Measurements from ENCODE around the gene DSCAM. TPM values are rescaled to one million over a fixed set of nuclear protein-coding genes. Genes with fewer than 3 reads are reported as not detected.

Gene DSCAM
- total RNA-seq, 8 experiments from 2014 or later: 0.05 to 8.7 (median 4.4) TPM

GRCh38 chr21:40385883-40386282 lies 461.1 kb downstream of the DSCAM start:
- H3K27ac ChIP-seq: no peak overlapping the region
- WGBS, 10 experiments: 23 to 99% (median 84%) methylated on average over 3 to 6 of the region's 6 CpGs
- in situ Hi-C loops (cut with MboI; ENCODE audit: low pct_unique_long_range_greater_than_20kb in 2 of 9, low sequenced_read_pairs in 9 of 9, unreplicated experiment in 9 of 9): loop anchor here in 1 of 9 experiments (10.0 kb wide), 1 partner anchor 231 kb away; no protein-coding TSS in a partner anchor
- ATAC-seq (replicated peaks in 6 of 8): no peak
- no peak overlapping the region for H3K4me3 ChIP-seq
- peaks cover 0 to 8% of the 10 kb centered on the region in 2 donors for H3K4me1 ChIP-seq (replicated peaks in 1 of 2)

GRCh38 chr21:40383951-40384350 lies 463.0 kb downstream of the DSCAM start:
- H3K27ac ChIP-seq: no peak overlapping the region
- ATAC-seq (replicated peaks in 6 of 8): no peak
- H3K4me3 ChIP-seq: no peak overlapping the region
- H3K4me1 ChIP-seq (replicated peaks in 1 of 2): peaks cover 0 to 8% of the 10 kb centered on the region in 2 donors
- WGBS, 10 experiments: 0 to 100% (median 96%) methylated on average over 1 to 4 of the region's 5 CpGs; no CpG with 5 or more reads in 3 of the 10 experiments
- in situ Hi-C loops (cut with MboI; ENCODE audit: low pct_unique_long_range_greater_than_20kb in 2 of 9, low sequenced_read_pairs in 9 of 9, unreplicated experiment in 9 of 9): loop anchor here in 1 of 9 experiments (10.0 kb wide), 1 partner anchor 229 kb away; no protein-coding TSS in a partner anchor

DNA sequence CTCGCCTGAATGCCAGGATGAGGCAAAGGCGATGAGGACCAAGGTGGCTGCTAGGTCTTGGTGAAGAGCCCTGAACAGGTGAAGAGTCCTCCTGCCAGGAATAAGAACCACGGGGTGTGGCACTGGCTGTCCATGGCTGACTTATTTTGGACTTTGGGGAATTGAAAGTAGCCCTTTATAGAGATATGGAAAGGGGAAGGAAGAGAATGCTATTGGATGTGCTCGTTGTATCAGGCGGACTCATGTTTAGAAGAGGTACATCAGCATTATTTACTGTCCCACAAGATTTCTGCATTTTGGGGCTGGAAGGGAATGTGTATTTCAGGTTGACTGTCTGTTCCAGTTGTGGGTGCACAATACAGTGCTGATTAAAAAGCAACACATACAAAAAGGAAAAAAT lies 465.8 kb downstream of the DSCAM start:
- ATAC-seq (replicated peaks in 6 of 8): no peak
- in situ Hi-C loops (cut with MboI; ENCODE audit: low pct_unique_long_range_greater_than_20kb in 2 of 9, low sequenced_read_pairs in 9 of 9, unreplicated experiment in 9 of 9): loop anchor here in 1 of 9 experiments (10.0 kb wide), 1 partner anchor 226 kb away; no protein-coding TSS in a partner anchor
- Histone ChIP-seq H3K4me3 (no peak overlapping the region), H3K27ac (no peak overlapping the region), H3K4me1 (replicated peaks in 1 of 2) (peaks cover 0 to 3% of the 10 kb centered on the region in 2 donors)
- WGBS, 10 experiments: 31 to 97% (median 80%) methylated on average over 2 to 5 of the region's 5 CpGs; no CpG with 5 or more reads in 3 of the 10 experiments

- ATAC-seq (replicated peaks in 6 of 8): peak in 1 of 8 experiments; percentile 23
- H3K4me3 ChIP-seq: no peak overlapping the region
- 7 to 94% (median 77%) methylated on average over 3 to 10 of the region's 11 CpGs for whole genome bisulfite sequencing, 10 experiments
- in situ Hi-C loops (cut with MboI; ENCODE audit: low pct_unique_long_range_greater_than_20kb in 2 of 9, low sequenced_read_pairs in 9 of 9, unreplicated experiment in 9 of 9): loop anchor here in 1 of 9 experiments (10.0 kb wide), 1 partner anchor 225 kb away; no protein-coding TSS in a partner anchor
- H3K27ac ChIP-seq: no peak overlapping the region
- no peaks in the 10 kb centered on the region for H3K4me1 ChIP-seq (replicated peaks in 1 of 2)
Measured at GRCh38 chr21:40379881-40380810, 466.8 kb downstream of the DSCAM start.

- 50 to 100% (median 83%) methylated on average over 1 to 5 of the region's 5 CpGs; no CpG with 5 or more reads in 2 of the 10 experiments for WGBS, 10 experiments
- Histone ChIP-seq H3K4me3 (no peak overlapping the region), H3K4me1 (replicated peaks in 1 of 2) (no peaks in the 10 kb centered on the region), H3K27ac (no peak overlapping the region)
- in situ Hi-C loops (cut with MboI; ENCODE audit: low pct_unique_long_range_greater_than_20kb in 2 of 9, low sequenced_read_pairs in 9 of 9, unreplicated experiment in 9 of 9): no loop called here
- ATAC-seq (replicated peaks in 6 of 8): no peak
Measured at GRCh38 chr21:40377135-40377534, 469.8 kb downstream of the DSCAM start.

DNA sequence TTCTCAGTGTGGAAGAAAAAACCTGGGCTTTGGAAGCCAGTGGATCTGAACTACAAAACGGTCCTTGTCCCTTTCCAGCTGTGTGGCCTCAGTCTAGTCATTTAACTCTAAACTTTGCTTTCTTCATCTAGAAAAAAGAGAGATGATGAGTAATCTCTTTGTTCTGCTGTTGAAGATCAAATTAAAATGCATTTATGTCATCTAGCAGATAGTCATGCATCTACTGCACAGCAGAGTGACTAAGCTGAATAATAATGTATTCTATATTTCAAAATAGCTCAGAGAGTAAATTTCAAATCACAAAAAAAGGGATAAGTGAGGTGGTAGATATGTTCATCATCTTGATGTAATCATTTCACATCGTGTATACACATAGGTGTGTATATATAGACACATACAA lies 473.2 kb downstream of the DSCAM start:
- no peaks in the 10 kb centered on the region for H3K4me1 ChIP-seq (replicated peaks in 1 of 2)
- peak in 7 of 8 experiments; percentile 19 to 79 (median 56) for ATAC-seq (replicated peaks in 6 of 8)
- in situ Hi-C loops (cut with MboI; ENCODE audit: low pct_unique_long_range_greater_than_20kb in 2 of 9, low sequenced_read_pairs in 9 of 9, unreplicated experiment in 9 of 9): no loop called here
- 0 to 70% (median 33%) methylated on average over 1 to 2 of the region's 2 CpGs; no CpG with 5 or more reads in 3 of the 10 experiments for WGBS, 10 experiments
- no peak overlapping the region for H3K27ac ChIP-seq
- no peak overlapping the region for H3K4me3 ChIP-seq

- H3K4me1 ChIP-seq (replicated peaks in 1 of 2): no peaks in the 10 kb centered on the region
- no peak overlapping the region for H3K4me3 ChIP-seq
- in situ Hi-C loops (cut with MboI; ENCODE audit: low pct_unique_long_range_greater_than_20kb in 2 of 9, low sequenced_read_pairs in 9 of 9, unreplicated experiment in 9 of 9): no loop called here
- 0 to 95% (median 60%) methylated on average over 1 to 2 of the region's 2 CpGs; no CpG with 5 or more reads in 1 of the 10 experiments for WGBS, 10 experiments
- no peak for ATAC-seq (replicated peaks in 6 of 8)
- no peak overlapping the region for H3K27ac ChIP-seq
Measured at GRCh38 chr21:40372506-40372905, 474.5 kb downstream of the DSCAM start.

DNA sequence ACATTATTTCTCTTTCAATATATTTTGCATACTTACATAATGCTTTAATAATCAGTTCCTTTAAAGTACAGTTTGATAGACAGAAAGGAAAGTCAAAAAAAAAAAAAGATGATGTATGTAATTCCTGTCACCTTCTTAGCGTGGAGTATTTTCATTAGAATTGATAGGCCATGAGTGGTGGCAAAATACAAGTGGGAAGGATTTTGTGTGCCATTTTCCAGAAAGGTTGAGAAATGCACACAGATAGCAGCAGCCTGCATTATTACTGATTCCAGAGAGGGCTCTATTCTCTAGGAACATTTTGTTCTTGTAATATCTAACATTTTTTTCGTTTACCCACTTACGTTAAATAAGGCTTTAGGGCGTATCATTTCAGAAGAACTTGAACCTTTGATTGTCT lies 475.6 kb downstream of the DSCAM start:
- ATAC-seq (replicated peaks in 6 of 8): no peak
- in situ Hi-C loops (cut with MboI; ENCODE audit: low pct_unique_long_range_greater_than_20kb in 2 of 9, low sequenced_read_pairs in 9 of 9, unreplicated experiment in 9 of 9): no loop called here
- Histone ChIP-seq H3K4me1 (replicated peaks in 1 of 2) (no peaks in the 10 kb centered on the region), H3K27ac (no peak overlapping the region), H3K4me3 (no peak overlapping the region)
- WGBS, 10 experiments: 0 to 100% (median 80%) methylated on average over 1 to 4 of the region's 4 CpGs

- Histone ChIP-seq H3K4me1 (replicated peaks in 1 of 2) (no peaks in the 10 kb centered on the region), H3K27ac (no peak overlapping the region), H3K4me3 (no peak overlapping the region)
- WGBS, 10 experiments: 0 to 83% (median 40%) methylated on average over 1 to 2 of the region's 2 CpGs; no CpG with 5 or more reads in 1 of the 10 experiments
- no peak for ATAC-seq (replicated peaks in 6 of 8)
- in situ Hi-C loops (cut with MboI; ENCODE audit: low pct_unique_long_range_greater_than_20kb in 2 of 9, low sequenced_read_pairs in 9 of 9, unreplicated experiment in 9 of 9): no loop called here
Measured at GRCh38 chr21:40356644-40357043, 490.3 kb downstream of the DSCAM start.

GRCh38 chr21:40355076-40355475 lies 491.9 kb downstream of the DSCAM start:
- H3K4me1 ChIP-seq (replicated peaks in 1 of 2): no peaks in the 10 kb centered on the region
- no peak overlapping the region for H3K27ac ChIP-seq
- no peak for ATAC-seq (replicated peaks in 6 of 8)
- H3K4me3 ChIP-seq: no peak overlapping the region
- WGBS, 10 experiments: 24 to 96% (median 74%) methylated on average over 1 to 5 of the region's 5 CpGs; no CpG with 5 or more reads in 1 of the 10 experiments
- in situ Hi-C loops (cut with MboI; ENCODE audit: low pct_unique_long_range_greater_than_20kb in 2 of 9, low sequenced_read_pairs in 9 of 9, unreplicated experiment in 9 of 9): no loop called here

- WGBS, 10 experiments: 0 to 93% (median 71%) methylated on average over 1 to 2 of the region's 2 CpGs; no CpG with 5 or more reads in 3 of the 10 experiments
- in situ Hi-C loops (cut with MboI; ENCODE audit: low pct_unique_long_range_greater_than_20kb in 2 of 9, low sequenced_read_pairs in 9 of 9, unreplicated experiment in 9 of 9): no loop called here
Measured at GRCh38 chr21:40351006-40351405, 496.0 kb downstream of the DSCAM start.

DNA sequence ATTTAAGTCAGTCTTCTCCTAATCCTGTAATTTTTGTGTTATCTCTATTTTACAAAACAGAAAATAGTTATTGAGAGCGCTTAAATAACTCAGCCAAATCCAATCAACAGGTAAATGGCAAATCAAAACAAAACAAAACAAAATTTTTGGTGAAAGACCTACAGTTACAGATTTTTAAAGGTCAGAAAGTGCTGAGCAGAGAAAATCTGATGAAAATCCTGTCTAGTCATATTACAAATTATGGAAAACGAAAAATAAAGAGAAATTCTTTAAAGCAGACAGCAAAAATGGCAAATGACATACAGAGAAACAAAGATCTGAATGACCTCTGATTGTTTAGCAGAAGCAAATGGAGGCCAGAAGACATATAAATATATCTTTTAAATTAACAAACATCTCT lies 497.4 kb downstream of the DSCAM start:
- no peak for ATAC-seq (replicated peaks in 6 of 8)
- H3K27ac ChIP-seq: no peak overlapping the region
- H3K4me3 ChIP-seq: no peak overlapping the region
- 3 to 80% (median 57%) methylated on average over 1 to 2 of the region's 2 CpGs for WGBS, 10 experiments
- H3K4me1 ChIP-seq (replicated peaks in 1 of 2): peaks cover 13 to 16% of the 10 kb centered on the region in 2 donors
- in situ Hi-C loops (cut with MboI; ENCODE audit: low pct_unique_long_range_greater_than_20kb in 2 of 9, low sequenced_read_pairs in 9 of 9, unreplicated experiment in 9 of 9): no loop called here

More at GRCh38 chr21:40351006-40351405, 496.0 kb downstream of the DSCAM start:
- no peak for ATAC-seq (replicated peaks in 6 of 8)
- H3K4me3 ChIP-seq: no peak overlapping the region
- H3K27ac ChIP-seq: no peak overlapping the region
- H3K4me1 ChIP-seq (replicated peaks in 1 of 2): peaks cover 2 to 3% of the 10 kb centered on the region in 2 donors

- Histone ChIP-seq H3K4me3 (no peak overlapping the region), H3K27ac (no peak overlapping the region), H3K4me1 (replicated peaks in 1 of 2) (peaks cover 13 to 16% of the 10 kb centered on the region in 2 donors)
- WGBS, 10 experiments: 28 to 86% (median 51%) methylated on average over 2 to 9 of the region's 9 CpGs; no CpG with 5 or more reads in 1 of the 10 experiments
- ATAC-seq (replicated peaks in 6 of 8): peak in 4 of 8 experiments; percentile 58 to 69 (median 64)
- in situ Hi-C loops (cut with MboI; ENCODE audit: low pct_unique_long_range_greater_than_20kb in 2 of 9, low sequenced_read_pairs in 9 of 9, unreplicated experiment in 9 of 9): no loop called here
Measured at GRCh38 chr21:40345711-40346321, 501.1 kb downstream of the DSCAM start.
